Body of pancreas (tissue), 4 donors: ENCODE data around the gene CCDC141.

Experiments
- POLR2A ChIP-seq, 3 donors: fragments of 450-650 bp; IDR thresholded peaks; one replicate each; pipeline ENCODE4 v1.6.1; 2016; ENCODE audit warnings: antibody characterized with exemption in 3 of 3, mild to moderate bottlenecking in 2 of 3
- TF ChIP-seq, protein P1 (sequence below), 7 experiments: fragments of 450-650 bp in 4 of 7; fragments of 200-600 bp in 3 of 7; sonication (generic) in 3 of 7; IDR thresholded peaks; one replicate each; pipeline ENCODE4 v1.5.1; 2016 to 2019; ENCODE audit warnings: antibody characterized with exemption in 7 of 7

DNA sequence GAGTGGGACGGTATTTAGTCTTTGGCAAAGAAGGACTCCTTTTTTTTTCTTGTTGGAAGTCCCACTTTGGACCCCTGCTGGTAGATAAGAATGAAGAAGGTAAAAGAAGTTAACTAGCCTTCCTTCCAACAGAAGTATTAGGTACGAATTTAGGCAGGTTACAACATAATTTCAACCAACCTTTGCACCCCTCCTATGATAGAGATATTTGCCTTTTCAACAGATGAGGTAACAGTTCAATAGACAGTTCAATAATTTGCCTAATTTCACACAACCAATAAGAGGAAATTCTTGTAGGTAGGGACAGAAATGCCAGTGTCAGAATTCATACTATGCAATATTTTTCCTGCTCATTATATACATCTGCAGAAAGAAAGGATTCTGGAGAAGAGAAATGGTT is 100.8 kb downstream of the CCDC141 start:
- TF ChIP-seq, protein P1, sequence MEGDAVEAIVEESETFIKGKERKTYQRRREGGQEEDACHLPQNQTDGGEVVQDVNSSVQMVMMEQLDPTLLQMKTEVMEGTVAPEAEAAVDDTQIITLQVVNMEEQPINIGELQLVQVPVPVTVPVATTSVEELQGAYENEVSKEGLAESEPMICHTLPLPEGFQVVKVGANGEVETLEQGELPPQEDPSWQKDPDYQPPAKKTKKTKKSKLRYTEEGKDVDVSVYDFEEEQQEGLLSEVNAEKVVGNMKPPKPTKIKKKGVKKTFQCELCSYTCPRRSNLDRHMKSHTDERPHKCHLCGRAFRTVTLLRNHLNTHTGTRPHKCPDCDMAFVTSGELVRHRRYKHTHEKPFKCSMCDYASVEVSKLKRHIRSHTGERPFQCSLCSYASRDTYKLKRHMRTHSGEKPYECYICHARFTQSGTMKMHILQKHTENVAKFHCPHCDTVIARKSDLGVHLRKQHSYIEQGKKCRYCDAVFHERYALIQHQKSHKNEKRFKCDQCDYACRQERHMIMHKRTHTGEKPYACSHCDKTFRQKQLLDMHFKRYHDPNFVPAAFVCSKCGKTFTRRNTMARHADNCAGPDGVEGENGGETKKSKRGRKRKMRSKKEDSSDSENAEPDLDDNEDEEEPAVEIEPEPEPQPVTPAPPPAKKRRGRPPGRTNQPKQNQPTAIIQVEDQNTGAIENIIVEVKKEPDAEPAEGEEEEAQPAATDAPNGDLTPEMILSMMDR (IDR thresholded peaks at IDR 0.05), result no peak
- no peak for TF ChIP-seq POLR2A (IDR thresholded peaks at IDR 0.05)
